ENCODE data around the gene CHCHD3. TPM values are rescaled to one million over a fixed set of nuclear protein-coding genes. Genes with fewer than 3 reads are reported as not detected.

CHCHD3 gene
- total and polyA plus RNA-seq, 2 donors from 2014 or later: 53.9 to 77.3 TPM

- peaks cover 0 to 3% (median 0%) of the 10 kb centered on the region in 3 donors for H3K4me1 ChIP-seq (ENCODE audit: control insufficient read depth in 2 of 3, insufficient read depth in 2 of 3, low read depth in 1 of 3, low read length in 3 of 3)
- no peaks in the 10 kb centered on the region for H3K27me3 ChIP-seq (ENCODE audit: control insufficient read depth, insufficient read depth, low read length)
- no peak for TF ChIP-seq CTCF (IDR thresholded peaks at IDR 0.05; ENCODE audit: borderline replicate concordance, extremely low read depth, insufficient read depth)
- H3K9me3 ChIP-seq (ENCODE audit: control insufficient read depth in 2 of 3, insufficient read depth in 1 of 3, low read length in 3 of 3): no peaks in the 10 kb centered on the region
- H3K9ac ChIP-seq (ENCODE audit: low read length in 3 of 3): no peak overlapping the region
- DNase-seq: no peak
- no peak for FAIRE-seq
- no peak overlapping the region for H3K4me3 ChIP-seq (ENCODE audit: low read length in 3 of 3)
- intact Hi-C loops (cut with DNase I): no loop called here
- no peaks in the 10 kb centered on the region for H3K36me3 ChIP-seq (ENCODE audit: control insufficient read depth in 2 of 3, insufficient read depth in 3 of 3, low read length in 3 of 3)
- no peak overlapping the region for H3K27ac ChIP-seq (ENCODE audit: low read depth in 2 of 2, low read length in 2 of 2)
Measured at GRCh38 chr7:132966754-132967469, 115.0 kb downstream of the CHCHD3 start.

GRCh38 chr7:132965951-132966350, 115.9 kb downstream of the CHCHD3 start:
- H3K4me1 ChIP-seq (ENCODE audit: control insufficient read depth in 2 of 3, insufficient read depth in 2 of 3, low read depth in 1 of 3, low read length in 3 of 3): peaks cover 0 to 3% (median 0%) of the 10 kb centered on the region in 3 donors
- no peaks in the 10 kb centered on the region for H3K27me3 ChIP-seq (ENCODE audit: control insufficient read depth, insufficient read depth, low read length)
- no peak overlapping the region for H3K9ac ChIP-seq (ENCODE audit: low read length in 3 of 3)
- no peak for DNase-seq
- no peaks in the 10 kb centered on the region for H3K36me3 ChIP-seq (ENCODE audit: control insufficient read depth in 2 of 3, insufficient read depth in 3 of 3, low read length in 3 of 3)
- intact Hi-C loops (cut with DNase I): no loop called here
- TF ChIP-seq CTCF (IDR thresholded peaks at IDR 0.05; ENCODE audit: borderline replicate concordance, extremely low read depth, insufficient read depth): no peak
- H3K27ac ChIP-seq (ENCODE audit: low read depth in 2 of 2, low read length in 2 of 2): no peak overlapping the region
- no peaks in the 10 kb centered on the region for H3K9me3 ChIP-seq (ENCODE audit: control insufficient read depth in 2 of 3, insufficient read depth in 1 of 3, low read length in 3 of 3)
- no peak for FAIRE-seq
- no peak overlapping the region for H3K4me3 ChIP-seq (ENCODE audit: low read length in 3 of 3)

- intact Hi-C loops (cut with DNase I): no loop called here
- Histone ChIP-seq H3K4me3 (ENCODE audit: low read length in 3 of 3) (no peak overlapping the region), H3K36me3 (ENCODE audit: control insufficient read depth in 2 of 3, insufficient read depth in 3 of 3, low read length in 3 of 3) (no peaks in the 10 kb centered on the region), H3K9ac (ENCODE audit: low read length in 3 of 3) (no peak overlapping the region), H3K27ac (ENCODE audit: low read depth in 2 of 2, low read length in 2 of 2) (no peak overlapping the region), H3K27me3 (ENCODE audit: control insufficient read depth, insufficient read depth, low read length) (no peaks in the 10 kb centered on the region), H3K4me1 (ENCODE audit: control insufficient read depth in 2 of 3, insufficient read depth in 2 of 3, low read depth in 1 of 3, low read length in 3 of 3) (peaks cover 0 to 3% (median 0%) of the 10 kb centered on the region in 3 donors), H3K9me3 (ENCODE audit: control insufficient read depth in 2 of 3, insufficient read depth in 1 of 3, low read length in 3 of 3) (no peaks in the 10 kb centered on the region)
- no peak for TF ChIP-seq CTCF (IDR thresholded peaks at IDR 0.05; ENCODE audit: borderline replicate concordance, extremely low read depth, insufficient read depth)
- no peak for FAIRE-seq
- DNase-seq: peak in 2 of 5 donors; percentile 31 to 56
Measured at GRCh38 chr7:132964876-132965275, 117.0 kb downstream of the CHCHD3 start.

All from kidney (tissue), 14 donors.